Adipose tissue (tissue), 3 donors: ENCODE data around the gene NUDT22. TPM values are rescaled to one million over a fixed set of nuclear protein-coding genes. Genes with fewer than 3 reads are reported as not detected.

ENCODE experiments used
- polyA plus RNA-seq, 3 donors: library from polyadenylated mRNA; stranded (reverse); fragments of 200-250 nt; gene quantifications; one replicate each; pipeline ENCODE4 v1.2.3, GENCODE V29; 2013
- donor health status: healthy with polysubstance abuse.
- donor health status: Bipolar disorder and iron deficiency.
- donor health status: healthy.

NUDT22 gene
- polyA plus RNA-seq, 3 donors, result 42.5 to 51.3 (median 49.4) TPM

Other genes with a start within 250 kb of the NUDT22 start
- 10 to 100 TPM; 35.3 to 62.4 (median 50.5) TPM for gene OTUB1, start 239.8 kb upstream of the NUDT22 start, polyA plus RNA-seq
- gene FLRT1, start 190.3 kb upstream of the NUDT22 start, polyA plus RNA-seq, result under 1 TPM; 0.10 to 0.14 (median 0.11) TPM
- 10 to 100 TPM; 27.6 to 66.7 (median 38.7) TPM for gene MACROD1, start 60.2 kb upstream of the NUDT22 start, polyA plus RNA-seq
- 10 to 100 TPM; 30.0 to 65.6 (median 46.3) TPM for gene STIP1, start 40.1 kb upstream of the NUDT22 start, polyA plus RNA-seq
- gene FERMT3, start 19.6 kb upstream of the NUDT22 start, polyA plus RNA-seq, result 10 to 100 TPM in 2 of 3 donors, 1 to 10 TPM in 1; 5.6 to 39.9 (median 26.7) TPM
- 10 to 100 TPM; 42.2 to 61.3 (median 46.7) TPM for gene TRPT1, start 88 bp upstream of the NUDT22 start, polyA plus RNA-seq
- gene DNAJC4, start 4.3 kb downstream of the NUDT22 start, polyA plus RNA-seq, result 10 to 100 TPM; 34.4 to 47.0 (median 42.8) TPM
- gene VEGFB, start 8.3 kb downstream of the NUDT22 start, polyA plus RNA-seq, result 100 to 1,000 TPM in 2 of 3 donors, 10 to 100 TPM in 1; 53.2 to 327 (median 249) TPM
- gene FKBP2, start 14.8 kb downstream of the NUDT22 start, polyA plus RNA-seq, result 100 to 1,000 TPM; 105 to 176 (median 137) TPM
- 100 to 1,000 TPM; 102 to 148 (median 139) TPM for gene PPP1R14B, start 20.7 kb downstream of the NUDT22 start, polyA plus RNA-seq
- gene PLCB3, start 25.3 kb downstream of the NUDT22 start, polyA plus RNA-seq, result 10 to 100 TPM in 2 of 3 donors, 1 to 10 TPM in 1; 5.7 to 22.2 (median 11.1) TPM
- gene BAD, start 58.4 kb downstream of the NUDT22 start, polyA plus RNA-seq, result 100 to 1,000 TPM in 1 of 3 donors, 10 to 100 TPM in 2; 40.5 to 115 (median 70.6) TPM
- gene GPR137, start 59.6 kb downstream of the NUDT22 start, polyA plus RNA-seq, result 10 to 100 TPM; 13.0 to 28.5 (median 25.2) TPM
- gene KCNK4, start 65.0 kb downstream of the NUDT22 start, polyA plus RNA-seq, result under 1 TPM in 1 of 3 donors, not detected in 2; 0.04 TPM
- under 1 TPM in 2 of 3 donors, not detected in 1; 0.15 TPM for gene CATSPERZ, start 74.1 kb downstream of the NUDT22 start, polyA plus RNA-seq
- 10 to 100 TPM; 30.1 to 58.1 (median 49.6) TPM for gene ESRRA, start 79.2 kb downstream of the NUDT22 start, polyA plus RNA-seq
- gene TRMT112, start 91.3 kb downstream of the NUDT22 start, polyA plus RNA-seq, result 100 to 1,000 TPM; 135 to 387 (median 213) TPM
- 100 to 1,000 TPM; 183 to 391 (median 277) TPM for gene PRDX5, start 91.8 kb downstream of the NUDT22 start, polyA plus RNA-seq
- 10 to 100 TPM in 2 of 3 donors, 1 to 10 TPM in 1; 9.1 to 19.1 (median 11.7) TPM for gene CCDC88B, start 113.9 kb downstream of the NUDT22 start, polyA plus RNA-seq
- 10 to 100 TPM; 11.1 to 29.4 (median 25.3) TPM for gene RPS6KA4, start 132.9 kb downstream of the NUDT22 start, polyA plus RNA-seq